ENCODE data around the gene DYNC2LI1.

DYNC2LI1 gene

GRCh38 chr2:43841949-43842865, 68.4 kb downstream of the DYNC2LI1 start:
- H3K27me3 ChIP-seq (ENCODE audit: control insufficient read depth, insufficient read depth, low read length, poor library complexity, severe bottlenecking): no peaks in the 10 kb centered on the region
- no peaks in the 10 kb centered on the region for H3K36me3 ChIP-seq (ENCODE audit: control insufficient read depth, insufficient read depth, low read length)
- no peak overlapping the region for H3K4me3 ChIP-seq (ENCODE audit: insufficient read depth, low read depth, low read length)
- no peaks in the 10 kb centered on the region for H3K9me3 ChIP-seq (ENCODE audit: control insufficient read depth, low read length)
- no peak overlapping the region for H3K27ac ChIP-seq (ENCODE audit: insufficient read depth, low read depth, low read length, poor library complexity, severe bottlenecking)
- WGBS, 2 experiments: 92 to 95% methylated on average over 13 to 14 of the region's 14 CpGs
- no peaks in the 10 kb centered on the region for H3K4me1 ChIP-seq (ENCODE audit: control insufficient read depth, insufficient read depth, low read length)

- WGBS, 2 experiments: 90 to 91% methylated on average over 9 of the region's 9 CpGs
These were observed 69.0 kb downstream of the DYNC2LI1 start for GRCh38 chr2:43842866-43843226.

GRCh38 chr2:43845181-43845580, 71.3 kb downstream of the DYNC2LI1 start:
- H3K36me3 ChIP-seq (ENCODE audit: control insufficient read depth, insufficient read depth, low read length): no peaks in the 10 kb centered on the region
- no peaks in the 10 kb centered on the region for H3K9me3 ChIP-seq (ENCODE audit: control insufficient read depth, low read length)
- no peak overlapping the region for H3K4me3 ChIP-seq (ENCODE audit: insufficient read depth, low read depth, low read length)
- no peaks in the 10 kb centered on the region for H3K4me1 ChIP-seq (ENCODE audit: control insufficient read depth, insufficient read depth, low read length)
- 100% methylated on average over 1 of the region's 1 CpG; no CpG with 5 or more reads in 1 of the 2 experiments for WGBS, 2 experiments
- H3K27me3 ChIP-seq (ENCODE audit: control insufficient read depth, insufficient read depth, low read length, poor library complexity, severe bottlenecking): no peaks in the 10 kb centered on the region
- H3K27ac ChIP-seq (ENCODE audit: insufficient read depth, low read depth, low read length, poor library complexity, severe bottlenecking): no peak overlapping the region

More at GRCh38 chr2:43842866-43843226, 69.0 kb downstream of the DYNC2LI1 start:
- H3K4me1 ChIP-seq (ENCODE audit: control insufficient read depth, insufficient read depth, low read length): no peaks in the 10 kb centered on the region
- no peaks in the 10 kb centered on the region for H3K9me3 ChIP-seq (ENCODE audit: control insufficient read depth, low read length)
- no peak overlapping the region for H3K27ac ChIP-seq (ENCODE audit: insufficient read depth, low read depth, low read length, poor library complexity, severe bottlenecking)
- no peaks in the 10 kb centered on the region for H3K27me3 ChIP-seq (ENCODE audit: control insufficient read depth, insufficient read depth, low read length, poor library complexity, severe bottlenecking)
- no peaks in the 10 kb centered on the region for H3K36me3 ChIP-seq (ENCODE audit: control insufficient read depth, insufficient read depth, low read length)
- H3K4me3 ChIP-seq (ENCODE audit: insufficient read depth, low read depth, low read length): no peak overlapping the region

- H3K36me3 ChIP-seq (ENCODE audit: control insufficient read depth, insufficient read depth, low read length): no peaks in the 10 kb centered on the region
- no peaks in the 10 kb centered on the region for H3K27me3 ChIP-seq (ENCODE audit: control insufficient read depth, insufficient read depth, low read length, poor library complexity, severe bottlenecking)
- no peaks in the 10 kb centered on the region for H3K4me1 ChIP-seq (ENCODE audit: control insufficient read depth, insufficient read depth, low read length)
- no peaks in the 10 kb centered on the region for H3K9me3 ChIP-seq (ENCODE audit: control insufficient read depth, low read length)
- H3K4me3 ChIP-seq (ENCODE audit: insufficient read depth, low read depth, low read length): no peak overlapping the region
- no peak overlapping the region for H3K27ac ChIP-seq (ENCODE audit: insufficient read depth, low read depth, low read length, poor library complexity, severe bottlenecking)
- whole genome bisulfite sequencing, 2 experiments: 93 to 94% methylated on average over 5 of the region's 5 CpGs
These were observed 72.4 kb downstream of the DYNC2LI1 start for GRCh38 chr2:43846140-43846793.

- H3K27me3 ChIP-seq (ENCODE audit: control insufficient read depth, insufficient read depth, low read length, poor library complexity, severe bottlenecking): no peaks in the 10 kb centered on the region
- H3K4me3 ChIP-seq (ENCODE audit: insufficient read depth, low read depth, low read length): no peak overlapping the region
These were observed 74.4 kb downstream of the DYNC2LI1 start for GRCh38 chr2:43848214-43848613.

GRCh38 chr2:43851011-43851980, 77.5 kb downstream of the DYNC2LI1 start:
- no peaks in the 10 kb centered on the region for H3K9me3 ChIP-seq (ENCODE audit: control insufficient read depth, low read length)
- 93 to 96% methylated on average over 20 of the region's 20 CpGs for WGBS, 2 experiments
- no peak overlapping the region for H3K4me3 ChIP-seq (ENCODE audit: insufficient read depth, low read depth, low read length)
- no peak overlapping the region for H3K27ac ChIP-seq (ENCODE audit: insufficient read depth, low read depth, low read length, poor library complexity, severe bottlenecking)
- no peaks in the 10 kb centered on the region for H3K4me1 ChIP-seq (ENCODE audit: control insufficient read depth, insufficient read depth, low read length)
- H3K36me3 ChIP-seq (ENCODE audit: control insufficient read depth, insufficient read depth, low read length): no peaks in the 10 kb centered on the region
- no peaks in the 10 kb centered on the region for H3K27me3 ChIP-seq (ENCODE audit: control insufficient read depth, insufficient read depth, low read length, poor library complexity, severe bottlenecking)

More at GRCh38 chr2:43848214-43848613, 74.4 kb downstream of the DYNC2LI1 start:
- WGBS, 2 experiments: 93 to 95% methylated on average over 1 of the region's 1 CpG
- no peaks in the 10 kb centered on the region for H3K4me1 ChIP-seq (ENCODE audit: control insufficient read depth, insufficient read depth, low read length)
- H3K27ac ChIP-seq (ENCODE audit: insufficient read depth, low read depth, low read length, poor library complexity, severe bottlenecking): no peak overlapping the region
- no peaks in the 10 kb centered on the region for H3K36me3 ChIP-seq (ENCODE audit: control insufficient read depth, insufficient read depth, low read length)
- H3K9me3 ChIP-seq (ENCODE audit: control insufficient read depth, low read length): no peaks in the 10 kb centered on the region

- H3K36me3 ChIP-seq (ENCODE audit: control insufficient read depth, insufficient read depth, low read length): no peaks in the 10 kb centered on the region
- H3K27me3 ChIP-seq (ENCODE audit: control insufficient read depth, insufficient read depth, low read length, poor library complexity, severe bottlenecking): no peaks in the 10 kb centered on the region
- H3K4me3 ChIP-seq (ENCODE audit: insufficient read depth, low read depth, low read length): no peak overlapping the region
- H3K4me1 ChIP-seq (ENCODE audit: control insufficient read depth, insufficient read depth, low read length): no peaks in the 10 kb centered on the region
- 93 to 94% methylated on average over 21 of the region's 21 CpGs for WGBS, 2 experiments
- H3K27ac ChIP-seq (ENCODE audit: insufficient read depth, low read depth, low read length, poor library complexity, severe bottlenecking): no peak overlapping the region
- H3K9me3 ChIP-seq (ENCODE audit: control insufficient read depth, low read length): no peaks in the 10 kb centered on the region
These were observed 78.4 kb downstream of the DYNC2LI1 start for GRCh38 chr2:43852196-43852730.

GRCh38 chr2:43853141-43854081, 79.6 kb downstream of the DYNC2LI1 start:
- Histone ChIP-seq H3K27me3 (ENCODE audit: control insufficient read depth, insufficient read depth, low read length, poor library complexity, severe bottlenecking) (no peaks in the 10 kb centered on the region), H3K4me3 (ENCODE audit: insufficient read depth, low read depth, low read length) (no peak overlapping the region), H3K9me3 (ENCODE audit: control insufficient read depth, low read length) (no peaks in the 10 kb centered on the region), H3K4me1 (ENCODE audit: control insufficient read depth, insufficient read depth, low read length) (no peaks in the 10 kb centered on the region), H3K36me3 (ENCODE audit: control insufficient read depth, insufficient read depth, low read length) (no peaks in the 10 kb centered on the region), H3K27ac (ENCODE audit: insufficient read depth, low read depth, low read length, poor library complexity, severe bottlenecking) (no peak overlapping the region)
- 89 to 92% methylated on average over 10 of the region's 10 CpGs for WGBS, 2 experiments

GRCh38 chr2:43854671-43855070, 80.8 kb downstream of the DYNC2LI1 start:
- Histone ChIP-seq H3K27ac (ENCODE audit: insufficient read depth, low read depth, low read length, poor library complexity, severe bottlenecking) (no peak overlapping the region), H3K4me1 (ENCODE audit: control insufficient read depth, insufficient read depth, low read length) (no peaks in the 10 kb centered on the region), H3K4me3 (ENCODE audit: insufficient read depth, low read depth, low read length) (no peak overlapping the region), H3K9me3 (ENCODE audit: control insufficient read depth, low read length) (no peaks in the 10 kb centered on the region), H3K27me3 (ENCODE audit: control insufficient read depth, insufficient read depth, low read length, poor library complexity, severe bottlenecking) (peaks cover 7% of the 10 kb centered on the region), H3K36me3 (ENCODE audit: control insufficient read depth, insufficient read depth, low read length) (no peaks in the 10 kb centered on the region)
- WGBS, 2 experiments: 89 to 91% methylated on average over 3 of the region's 3 CpGs

All from ectodermal cell (in vitro differentiated cells).